Neuronal stem cell (in vitro differentiated cells): Measurements from ENCODE around the gene G2E3.
A peak's percentile ranks its signal among the peaks of the same experiment; 100 is the strongest.
"Not testable (repeated sequence)": the region's sequence is repeated elsewhere in the genome, so short reads cannot be mapped to it uniquely, and the experiment has no call there.

ENCODE experiments used
- DNase-seq: peaks from one replicate; pipeline ENCODE4 v3.0.0-alpha.2; 2013; ENCODE audit warnings: low spot score
- H2AFZ ChIP-seq: one replicate; pipeline ENCODE4 v1.6.1; 2013; ENCODE audit warnings: mild to moderate bottlenecking, low read length, inconsistent platforms
- H2AK5ac ChIP-seq: 2 replicates; pipeline ENCODE4 v1.6.1; 2013; ENCODE audit warnings: low read depth, mild to moderate bottlenecking, inconsistent platforms, low read length, moderate library complexity, mixed read lengths
- H2BK120ac ChIP-seq: 2 replicates; pipeline ENCODE4 v1.6.1; 2013; ENCODE audit warnings: low read depth, mild to moderate bottlenecking, inconsistent platforms, low read length, moderate library complexity, mixed read lengths
- H2BK12ac ChIP-seq: one replicate; pipeline ENCODE4 v1.6.1; 2013; ENCODE audit warnings: low read length, inconsistent platforms
- H2BK15ac ChIP-seq: 2 replicates; pipeline ENCODE4 v1.6.1; 2013; ENCODE audit warnings: mild to moderate bottlenecking, low read length, inconsistent platforms, mixed read lengths
- H2BK5ac ChIP-seq: one replicate; pipeline ENCODE4 v1.6.1; 2013; ENCODE audit warnings: inconsistent platforms, mild to moderate bottlenecking, low read length, moderate library complexity
- H3K14ac ChIP-seq: one replicate; pipeline ENCODE4 v1.6.1; 2013; ENCODE audit warnings: low read length, inconsistent platforms
- H3K18ac ChIP-seq: 2 replicates; pipeline ENCODE4 v1.6.1; 2013; ENCODE audit warnings: low read length, inconsistent platforms
- H3K23ac ChIP-seq: 2 replicates; pipeline ENCODE4 v1.6.1; 2013; ENCODE audit warnings: low read depth, mild to moderate bottlenecking, mixed read lengths, low read length, inconsistent platforms; ENCODE audit not compliant: poor library complexity
- H3K27ac ChIP-seq: replicated peaks from 3 replicates; pipeline ENCODE4 v1.5.1; 2013; ENCODE audit warnings: low read length, inconsistent platforms
- H3K27me3 ChIP-seq, 3 experiments: 2 replicates each; pipeline ENCODE4 v1.6.1; 2013; ENCODE audit warnings: low read length in 3 of 3, mild to moderate bottlenecking in 2 of 3, inconsistent platforms in 1 of 3, low read depth in 1 of 3, mixed read lengths in 1 of 3, moderate library complexity in 1 of 3; ENCODE audit not compliant: control insufficient read depth in 3 of 3, insufficient read depth in 3 of 3
- H3K36me3 ChIP-seq, 2 donors: replicated peaks in 1 of 2; 2 replicates each; pipeline ENCODE4 v1.6.1; 2013; ENCODE audit warnings: low read length in 2 of 2; ENCODE audit not compliant: control insufficient read depth in 2 of 2, insufficient read depth in 2 of 2
- H3K4ac ChIP-seq: 2 replicates; pipeline ENCODE4 v1.6.1; 2013; ENCODE audit warnings: inconsistent platforms, mild to moderate bottlenecking, low read length, moderate library complexity
- H3K4me1 ChIP-seq, 2 donors: 1 replicate in 1 of 2; 2 replicates in 1 of 2; pipeline ENCODE4 v1.6.1; 2013; ENCODE audit warnings: low read length in 2 of 2, low read depth in 1 of 2; ENCODE audit not compliant: control insufficient read depth in 2 of 2, insufficient read depth in 1 of 2
- H3K4me2 ChIP-seq: one replicate; pipeline ENCODE4 v1.6.1; 2013; ENCODE audit warnings: mild to moderate bottlenecking, low read length, inconsistent platforms; ENCODE audit not compliant: insufficient read depth, poor library complexity, severe bottlenecking
- H3K4me3 ChIP-seq, 2 donors: 2 replicates each; pipeline ENCODE4 v1.5.1; 2013; ENCODE audit warnings: low read length in 2 of 2, mild to moderate bottlenecking in 2 of 2, inconsistent platforms in 1 of 2, moderate library complexity in 1 of 2
- H3K79me1 ChIP-seq: one replicate; pipeline ENCODE4 v1.6.1; 2013; ENCODE audit warnings: low read depth, mild to moderate bottlenecking, inconsistent platforms, low read length, moderate library complexity
- H3K9ac ChIP-seq: one replicate; pipeline ENCODE4 v1.6.1; 2013; ENCODE audit warnings: mild to moderate bottlenecking, low read depth, low read length, inconsistent platforms; ENCODE audit not compliant: poor library complexity
- H3K9me3 ChIP-seq, 2 donors: replicated peaks in 1 of 2; 2 replicates each; pipeline versions ENCODE3 to v1.6.1; 2013; ENCODE audit warnings: low read length in 2 of 2, mild to moderate bottlenecking in 2 of 2, inconsistent platforms in 1 of 2, low read depth in 1 of 2, mixed read lengths in 1 of 2, moderate library complexity in 1 of 2; ENCODE audit not compliant: control insufficient read depth in 2 of 2, insufficient read depth in 1 of 2
- H4K8ac ChIP-seq: one replicate; pipeline ENCODE4 v1.6.1; 2013; ENCODE audit warnings: low read depth, mild to moderate bottlenecking, inconsistent platforms, low read length, moderate library complexity
- H4K91ac ChIP-seq: one replicate; pipeline ENCODE4 v1.6.1; 2013; ENCODE audit warnings: low read length, low read depth, mild to moderate bottlenecking, inconsistent platforms; ENCODE audit not compliant: poor library complexity
- WGBS, 2 donors: extraction: QIAGEN DNeasy Blood & Tissue Kit; methylation state at CpG; one replicate each; pipeline ENCODE4 v1.1.7; 2013; ENCODE audit warnings: missing lambda C conversion rate in 2 of 2, mixed read lengths in 1 of 2; ENCODE audit not compliant: insufficient read length in 2 of 2, insufficient replicate concordance in 1 of 2; ENCODE audit errors: extremely low coverage in 2 of 2; 5-methylcytosine and 5-hydroxymethylcytosine counted together

The G2E3 gene

DNA sequence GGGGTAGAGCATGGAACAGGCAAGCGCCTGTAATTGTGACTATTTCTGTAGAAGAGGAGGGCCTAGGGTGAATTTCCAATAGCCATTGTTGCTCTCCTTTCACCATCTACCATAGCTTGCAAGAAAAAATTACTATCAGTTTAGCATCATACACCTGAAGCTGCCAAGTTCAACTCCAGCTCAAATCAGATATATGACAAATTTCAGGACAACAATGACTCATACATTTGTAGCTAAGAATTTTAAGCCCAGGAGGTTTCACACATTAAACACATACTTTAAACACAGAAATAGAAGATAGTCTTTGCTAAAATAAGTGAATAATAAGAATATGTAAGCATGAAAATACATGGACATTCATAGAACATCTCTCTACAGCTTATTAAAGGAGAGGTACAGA, 17.6 kb upstream of the G2E3 start:
- Histone ChIP-seq H3K4ac (no peak overlapping the region), H3K4me2 (no peak overlapping the region), H3K18ac (no peak overlapping the region), H4K8ac (no peak overlapping the region), H3K9me3 (no peaks in the 10 kb centered on the region), H4K91ac (no peak overlapping the region), H3K9ac (no peak overlapping the region), H3K27me3 (peaks cover 0 to 11% (median 0%) of the 10 kb centered on the region in 3 experiments), H2AK5ac (no peak overlapping the region), H3K14ac (no peak overlapping the region), H3K4me3 (no peak overlapping the region), H2BK12ac (no peak overlapping the region), H2BK15ac (no peak overlapping the region), H2BK5ac (no peak overlapping the region), H3K36me3 (no peaks in the 10 kb centered on the region), H2BK120ac (no peak overlapping the region), H3K79me1 (no peaks in the 10 kb centered on the region), H2AFZ (no peak overlapping the region), H3K23ac (no peak overlapping the region), H3K4me1 (no peaks in the 10 kb centered on the region), H3K27ac (no peak overlapping the region)
- no CpG with 5 or more reads among the region's 1 CpG for WGBS, 2 donors
- no peak for DNase-seq

DNA sequence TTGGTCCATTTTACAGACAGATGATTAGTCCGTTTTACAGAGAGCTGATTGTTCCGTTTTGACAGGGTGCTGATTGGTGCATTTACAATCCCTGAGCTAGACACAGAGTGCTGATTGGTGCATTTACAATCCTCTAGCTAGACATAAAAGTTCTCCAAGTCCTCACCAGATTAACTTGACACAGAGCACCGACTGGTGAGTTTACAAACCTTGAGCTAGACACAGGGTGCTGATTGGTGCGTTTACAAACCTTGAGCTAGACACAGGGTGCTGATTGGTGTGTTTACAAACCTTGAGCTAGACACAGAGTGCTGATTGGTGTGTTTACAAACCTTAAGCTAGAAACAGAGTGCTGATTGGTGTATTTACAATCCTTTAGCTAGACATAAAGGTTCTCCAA, 12.2 kb upstream of the G2E3 start:
- not testable (repeated sequence) for H3K4me1 ChIP-seq, H2BK12ac ChIP-seq, H3K18ac ChIP-seq, H2BK120ac ChIP-seq, H4K8ac ChIP-seq, H2BK15ac ChIP-seq, H3K4me3 ChIP-seq, H2AFZ ChIP-seq, H2BK5ac ChIP-seq, H3K79me1 ChIP-seq, H4K91ac ChIP-seq, DNase-seq, H2AK5ac ChIP-seq, H3K36me3 ChIP-seq, H3K27ac ChIP-seq, H3K9me3 ChIP-seq, H3K9ac ChIP-seq, H3K4me2 ChIP-seq, H3K14ac ChIP-seq, H3K23ac ChIP-seq, H3K4ac ChIP-seq
- peaks cover 0 to 16% (median 0%) of the 10 kb centered on the region in 3 experiments for H3K27me3 ChIP-seq
- WGBS, 2 donors = no CpG with 5 or more reads among the region's 4 CpGs

DNA sequence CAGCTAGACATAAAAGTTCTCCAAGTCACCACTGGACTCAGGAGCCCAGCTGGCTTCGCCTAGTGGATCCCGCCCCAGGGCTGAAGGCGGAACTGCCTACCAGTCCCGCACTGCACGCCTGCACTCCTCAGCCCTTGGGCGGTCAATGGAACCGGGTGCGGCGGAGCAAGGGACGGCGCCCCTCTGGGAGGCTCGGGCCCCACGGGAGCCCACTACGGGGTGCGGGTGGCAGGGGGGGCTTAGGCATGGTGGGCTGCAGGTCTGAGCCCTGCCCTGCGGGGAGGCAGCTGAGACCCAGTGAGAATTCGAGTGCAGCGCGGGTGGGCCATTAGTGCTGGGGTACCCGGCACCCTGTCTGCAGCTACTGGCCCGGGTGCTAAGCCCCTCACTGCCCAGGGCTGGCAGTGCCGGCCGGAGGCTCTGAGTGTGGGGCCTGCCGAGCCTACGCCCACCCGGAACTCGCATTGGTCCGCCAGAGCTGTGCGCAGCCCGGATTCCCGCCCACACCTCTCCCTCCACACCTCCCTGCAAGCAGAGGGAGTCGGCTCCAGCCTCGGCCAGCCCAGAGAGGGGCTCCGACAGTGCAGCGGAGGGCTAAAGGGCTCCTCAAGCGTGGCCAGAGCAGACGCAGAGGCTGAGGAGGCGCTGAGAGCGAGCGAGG, 11.4 kb upstream of the G2E3 start:
- Histone ChIP-seq H3K9me3 (no peaks in the 10 kb centered on the region), H3K23ac (no peak overlapping the region), H3K4me2 (no peak overlapping the region), H2BK120ac (no peak overlapping the region), H3K14ac (no peak overlapping the region), H3K27ac (no peak overlapping the region), H3K4me1 (no peaks in the 10 kb centered on the region), H4K8ac (no peak overlapping the region), H3K27me3 (peaks cover 0 to 21% (median 0%) of the 10 kb centered on the region in 3 experiments), H2BK12ac (no peak overlapping the region), H2BK15ac (no peak overlapping the region), H4K91ac (no peak overlapping the region), H3K9ac (no peak overlapping the region), H3K4ac (no peak overlapping the region), H3K79me1 (no peaks in the 10 kb centered on the region), H2AK5ac (peak overlapping the region; percentile 77), H3K4me3 (no peak overlapping the region), H2BK5ac (no peak overlapping the region), H2AFZ (no peak overlapping the region), H3K36me3 (no peaks in the 10 kb centered on the region), H3K18ac (no peak overlapping the region)
- DNase-seq = no peak
- no CpG with 5 or more reads among the region's 40 CpGs for WGBS, 2 donors

DNA sequence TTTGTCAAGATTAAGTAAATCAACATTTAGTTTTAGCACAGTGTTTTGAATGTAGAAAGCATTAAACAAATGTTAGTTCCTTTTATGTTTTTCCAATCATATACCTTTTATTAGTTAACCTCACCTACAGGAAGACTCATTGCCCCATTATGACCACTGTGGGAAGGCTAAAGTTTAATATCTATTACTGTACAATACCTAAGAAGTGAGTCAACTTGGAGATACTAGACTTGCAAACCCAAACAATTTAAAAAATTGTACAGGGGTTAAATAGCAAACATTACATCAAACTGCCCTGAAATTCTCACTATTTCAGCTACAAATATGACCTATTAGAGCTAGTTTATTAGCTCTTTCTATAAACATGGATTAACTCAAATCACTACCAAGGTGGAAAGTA, 8.6 kb upstream of the G2E3 start:
- Histone ChIP-seq H3K4me3 (no peak overlapping the region), H3K9ac (no peak overlapping the region), H3K23ac (no peak overlapping the region), H2BK12ac (no peak overlapping the region), H3K4me2 (no peak overlapping the region), H3K27me3 (peaks cover 0 to 23% (median 0%) of the 10 kb centered on the region in 3 experiments), H3K36me3 (no peaks in the 10 kb centered on the region), H2BK5ac (no peak overlapping the region), H2BK15ac (no peak overlapping the region), H3K4ac (no peak overlapping the region), H2BK120ac (no peak overlapping the region), H2AK5ac (no peak overlapping the region), H3K9me3 (no peaks in the 10 kb centered on the region), H2AFZ (no peak overlapping the region), H3K27ac (no peak overlapping the region), H4K91ac (no peak overlapping the region), H3K18ac (no peak overlapping the region), H3K79me1 (no peaks in the 10 kb centered on the region), H3K14ac (no peak overlapping the region), H4K8ac (no peak overlapping the region), H3K4me1 (no peaks in the 10 kb centered on the region)
- DNase-seq = no peak
